ENCODE results near the gene SPHK2.
"Not testable (repeated sequence)": the region's sequence is repeated elsewhere in the genome, so short reads cannot be mapped to it uniquely, and the experiment has no call there.

The SPHK2 gene

GRCh38 chr19:48674216-48674809 lies 55.0 kb downstream of the SPHK2 start:
- peak; percentile 34 for DNase-seq (ENCODE audit: low spot score)
- TF ChIP-seq CTCF (IDR thresholded peaks at IDR 0.05; ENCODE audit: extremely low read depth, missing control alignments): no peak

- TF ChIP-seq CTCF (IDR thresholded peaks at IDR 0.05; ENCODE audit: extremely low read depth, missing control alignments): peak; percentile 85
- DNase-seq (ENCODE audit: low spot score): peak; percentile 95
Observed at GRCh38 chr19:48674921-48675824, 55.9 kb downstream of the SPHK2 start.

- no peak for DNase-seq (ENCODE audit: low spot score)
- no peak for TF ChIP-seq CTCF (IDR thresholded peaks at IDR 0.05; ENCODE audit: extremely low read depth, missing control alignments)
Observed at GRCh38 chr19:48676487-48676886, 57.2 kb downstream of the SPHK2 start.

GRCh38 chr19:48676887-48677286 lies 57.6 kb downstream of the SPHK2 start:
- no peak for DNase-seq (ENCODE audit: low spot score)
- no peak for TF ChIP-seq CTCF (IDR thresholded peaks at IDR 0.05; ENCODE audit: extremely low read depth, missing control alignments)

GRCh38 chr19:48678201-48678600 lies 58.9 kb downstream of the SPHK2 start:
- no peak for TF ChIP-seq CTCF (IDR thresholded peaks at IDR 0.05; ENCODE audit: extremely low read depth, missing control alignments)
- DNase-seq (ENCODE audit: low spot score): no peak

- DNase-seq (ENCODE audit: low spot score): not testable (repeated sequence)
Observed at GRCh38 chr19:48680006-48680405, 60.7 kb downstream of the SPHK2 start.
